Stimulated activated CD4-positive, alpha-beta T cell treated with anti-CD3 and anti-CD28 coated beads, Interleukin-1b, Interleukin-23, amount 100 ng/mL, for 1 hour (primary cell): Measurements from ENCODE around the gene TRMT112.
A peak's percentile ranks its signal among the peaks of the same experiment; 100 is the strongest.

Experiments
- DNase-seq, 2 donors: peaks; one replicate each; pipeline ENCODE4 v3.0.0-alpha.2; 2020; ENCODE audit warnings: low read depth in 2 of 2

The TRMT112 gene

GRCh38 chr11:64317325-64317960 lies at the start of gene TRMT112:
TRMT112 (minus strand) TSS chr11:64317559; CDS start chr11:64317526, 33 bp downstream.
- DNase-seq, result peak; percentile 79 to 93

GRCh38 chr11:64366751-64367150 lies 49.4 kb upstream of the TRMT112 start:
- DNase-seq, result no peak

- no peak for DNase-seq
These were observed 47.6 kb upstream of the TRMT112 start for GRCh38 chr11:64364911-64365310.

- DNase-seq, result no peak
These were observed 47.1 kb upstream of the TRMT112 start for GRCh38 chr11:64364435-64364834.

DNA sequence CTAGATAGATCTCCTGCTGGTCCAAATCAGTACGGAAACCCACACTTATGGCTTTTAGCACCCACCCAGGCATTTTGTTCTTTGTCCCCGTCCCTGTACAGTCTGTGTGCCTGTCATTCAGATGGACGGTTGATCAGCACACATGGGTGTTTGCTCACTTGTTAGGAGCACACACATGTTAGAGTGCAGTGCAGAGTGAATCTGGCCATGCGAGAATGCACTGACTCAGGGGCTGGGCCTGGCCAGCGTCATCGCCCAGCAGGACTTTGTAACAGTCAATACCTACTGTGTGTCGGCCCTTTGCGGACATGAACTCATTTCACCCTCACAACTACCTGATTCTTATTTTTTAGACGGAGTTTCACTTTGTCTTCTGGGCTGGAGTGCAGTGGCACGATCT lies 45.0 kb upstream of the TRMT112 start:
- DNase-seq, result no peak

DNA sequence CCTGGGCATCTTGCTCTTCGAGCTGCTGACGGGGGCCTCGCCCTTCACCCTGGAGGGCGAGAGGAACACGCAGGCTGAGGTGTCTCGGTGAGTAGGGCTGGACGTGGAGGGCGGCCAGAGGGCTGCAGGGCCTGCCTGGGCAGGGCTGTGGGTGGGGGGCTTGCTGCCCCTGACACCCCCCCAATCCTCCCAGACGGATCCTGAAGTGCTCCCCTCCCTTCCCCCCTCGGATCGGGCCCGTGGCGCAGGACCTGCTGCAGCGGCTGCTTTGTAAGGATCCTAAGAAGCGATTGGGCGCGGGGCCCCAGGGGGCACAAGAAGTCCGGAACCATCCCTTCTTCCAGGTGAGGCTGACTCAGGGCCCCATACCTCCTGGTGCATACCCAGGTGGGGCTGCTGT lies 44.3 kb upstream of the TRMT112 start:
- no peak for DNase-seq

GRCh38 chr11:64360448-64360921 lies 43.1 kb upstream of the TRMT112 start:
- no peak for DNase-seq

DNA sequence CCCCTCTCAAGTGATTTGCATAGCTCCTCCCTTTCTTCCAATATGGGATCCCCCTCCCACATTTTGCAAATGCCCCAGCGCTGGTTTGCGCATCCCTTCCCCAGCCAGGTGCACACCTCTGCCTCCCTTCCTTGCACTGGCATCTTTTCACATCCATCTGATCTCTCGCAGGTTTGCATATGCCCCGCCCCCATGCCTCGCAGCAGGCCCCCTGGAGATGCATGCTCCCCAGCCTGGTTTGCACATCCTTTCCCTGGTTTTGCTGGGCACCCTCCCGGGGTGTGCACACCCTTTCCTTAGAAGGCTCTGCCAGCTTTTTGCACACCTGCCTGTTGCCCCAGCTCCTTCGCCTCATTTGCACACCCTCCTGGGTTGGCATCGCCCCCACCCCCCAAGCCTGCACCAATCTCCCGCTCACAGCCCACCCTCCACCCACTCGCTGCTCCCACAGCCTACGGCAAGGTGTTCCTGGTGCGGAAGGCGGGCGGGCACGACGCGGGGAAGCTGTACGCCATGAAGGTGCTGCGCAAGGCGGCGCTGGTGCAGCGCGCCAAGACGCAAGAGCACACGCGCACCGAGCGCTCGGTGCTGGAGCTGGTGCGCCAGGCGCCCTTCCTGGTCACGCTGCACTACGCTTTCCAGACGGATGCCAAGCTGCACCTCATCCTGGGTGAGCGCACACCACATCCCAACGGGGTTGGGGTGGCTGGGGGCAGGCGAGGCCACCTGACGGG lies 42.5 kb upstream of the TRMT112 start:
- no peak for DNase-seq

- DNase-seq, result no peak
These were observed 41.8 kb upstream of the TRMT112 start, which contains the start of gene RPS6KA4 for GRCh38 chr11:64358907-64359711. RPS6KA4 (plus strand) TSS chr11:64359162; CDS start chr11:64359236, 74 bp downstream.

GRCh38 chr11:64358536-64358906 lies 41.2 kb upstream of the TRMT112 start:
- DNase-seq, result no peak

- DNase-seq, result no peak
These were observed 40.7 kb upstream of the TRMT112 start for GRCh38 chr11:64357904-64358535.

- no peak for DNase-seq
These were observed 40.1 kb upstream of the TRMT112 start for GRCh38 chr11:64357446-64357845.

GRCh38 chr11:64356498-64357411 lies 39.4 kb upstream of the TRMT112 start:
- DNase-seq, result no peak

DNA sequence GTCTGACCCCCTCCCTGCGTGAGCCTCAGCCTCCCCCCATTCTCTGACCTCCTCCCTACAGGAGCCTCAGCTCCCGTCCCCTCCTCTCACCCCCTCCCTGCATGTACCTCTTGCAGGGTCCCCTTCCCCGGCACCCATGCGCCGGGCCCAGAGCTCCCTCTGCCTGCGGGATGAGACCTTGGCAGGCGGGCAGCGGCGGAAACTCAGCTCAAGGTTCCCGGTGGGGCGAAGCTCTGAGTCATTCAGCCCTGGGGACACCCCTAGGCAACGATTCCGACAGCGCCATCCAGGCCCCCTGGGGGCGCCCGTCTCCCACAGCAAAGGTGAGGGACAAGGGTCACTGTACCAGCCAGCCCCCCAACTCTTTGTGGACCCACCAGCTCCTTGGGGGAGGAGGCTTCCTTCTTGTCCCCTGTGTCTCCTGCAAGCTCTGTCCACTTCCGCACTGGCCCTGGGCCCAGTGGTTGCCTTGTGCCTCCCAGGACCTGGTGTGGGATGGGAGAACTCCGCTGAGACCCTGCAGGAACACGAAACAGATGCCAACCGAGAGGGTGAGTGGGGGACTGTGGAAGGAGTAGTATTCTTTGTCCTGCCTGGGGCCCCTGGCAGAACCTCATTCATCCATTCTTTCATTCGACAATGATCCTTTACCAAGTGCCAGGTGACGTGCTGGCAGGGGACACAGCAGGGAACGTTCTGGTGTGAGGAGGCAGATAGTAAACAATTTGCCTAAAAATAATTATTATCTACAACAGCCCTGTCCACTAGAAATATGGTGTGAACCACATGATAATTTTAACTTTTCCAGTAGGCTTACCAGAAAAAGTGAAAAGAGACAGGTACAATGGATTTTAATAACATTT lies 38.0 kb upstream of the TRMT112 start:
- no peak for DNase-seq

GRCh38 chr11:64353715-64354506 lies 36.6 kb upstream of the TRMT112 start:
- DNase-seq, result no peak

GRCh38 chr11:64352995-64353714 lies 35.8 kb upstream of the TRMT112 start:
- no peak for DNase-seq

DNA sequence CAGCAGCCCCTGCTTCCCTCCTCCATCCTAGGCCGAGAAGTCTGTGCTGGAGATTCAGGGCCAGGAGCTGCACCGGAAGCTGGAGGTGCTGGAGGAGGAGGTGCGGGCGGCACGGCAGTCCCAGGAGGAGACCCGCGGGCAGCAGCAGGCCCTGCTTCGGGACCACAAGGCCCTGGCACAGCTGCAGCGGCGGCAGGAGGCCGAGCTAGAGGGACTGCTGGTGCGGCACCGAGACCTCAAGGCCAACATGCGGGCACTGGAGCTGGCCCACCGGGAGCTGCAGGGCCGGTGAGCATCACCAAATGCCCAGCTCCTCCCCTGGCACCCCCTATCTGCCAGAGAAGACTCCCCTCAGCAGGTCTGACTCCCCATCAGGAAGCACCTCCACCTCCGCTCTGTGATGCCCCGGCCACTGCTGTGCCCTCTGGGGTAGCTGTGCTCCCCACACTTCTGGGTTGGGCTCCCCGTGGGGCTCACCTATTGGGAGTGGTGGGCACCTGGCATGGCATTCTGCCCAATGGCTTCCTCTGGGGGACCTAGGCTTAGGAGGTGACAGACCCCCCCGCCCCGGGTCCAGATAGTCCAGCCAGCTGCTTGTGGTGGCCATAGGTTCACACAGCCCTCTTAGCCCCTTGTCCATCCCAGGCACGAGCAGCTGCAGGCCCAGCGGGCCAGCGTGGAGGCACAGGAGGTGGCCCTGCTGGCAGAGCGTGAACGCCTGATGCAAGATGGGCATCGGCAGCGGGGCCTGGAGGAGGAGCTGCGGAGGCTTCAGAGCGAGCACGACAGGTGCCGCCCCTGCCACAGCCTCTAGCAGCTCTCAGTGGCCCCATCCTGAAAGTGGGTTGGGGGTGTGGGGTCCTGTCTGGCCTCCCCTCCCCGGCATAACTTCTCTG lies 35.0 kb upstream of the TRMT112 start:
- no peak for DNase-seq
